Esophagus squamous epithelium (tissue), 4 donors: ENCODE results near the gene RAB24.

Experiments
- CTCF ChIP-seq, 6 experiments: fragments of 450-650 bp in 4 of 6; fragments of 200-600 bp in 2 of 6; sonication (generic) in 2 of 6; IDR thresholded peaks; one replicate each; pipeline ENCODE4 v1.5.1; 2016 to 2019; ENCODE audit warnings: antibody characterized with exemption in 6 of 6, mild to moderate bottlenecking in 4 of 6, moderate library complexity in 4 of 6
- POLR2A ChIP-seq, 4 donors: fragments of 450-650 bp; IDR thresholded peaks; one replicate each; pipeline ENCODE4 v1.6.1; 2017; ENCODE audit warnings: antibody characterized with exemption in 4 of 4, mild to moderate bottlenecking in 4 of 4, moderate library complexity in 3 of 4

DNA sequence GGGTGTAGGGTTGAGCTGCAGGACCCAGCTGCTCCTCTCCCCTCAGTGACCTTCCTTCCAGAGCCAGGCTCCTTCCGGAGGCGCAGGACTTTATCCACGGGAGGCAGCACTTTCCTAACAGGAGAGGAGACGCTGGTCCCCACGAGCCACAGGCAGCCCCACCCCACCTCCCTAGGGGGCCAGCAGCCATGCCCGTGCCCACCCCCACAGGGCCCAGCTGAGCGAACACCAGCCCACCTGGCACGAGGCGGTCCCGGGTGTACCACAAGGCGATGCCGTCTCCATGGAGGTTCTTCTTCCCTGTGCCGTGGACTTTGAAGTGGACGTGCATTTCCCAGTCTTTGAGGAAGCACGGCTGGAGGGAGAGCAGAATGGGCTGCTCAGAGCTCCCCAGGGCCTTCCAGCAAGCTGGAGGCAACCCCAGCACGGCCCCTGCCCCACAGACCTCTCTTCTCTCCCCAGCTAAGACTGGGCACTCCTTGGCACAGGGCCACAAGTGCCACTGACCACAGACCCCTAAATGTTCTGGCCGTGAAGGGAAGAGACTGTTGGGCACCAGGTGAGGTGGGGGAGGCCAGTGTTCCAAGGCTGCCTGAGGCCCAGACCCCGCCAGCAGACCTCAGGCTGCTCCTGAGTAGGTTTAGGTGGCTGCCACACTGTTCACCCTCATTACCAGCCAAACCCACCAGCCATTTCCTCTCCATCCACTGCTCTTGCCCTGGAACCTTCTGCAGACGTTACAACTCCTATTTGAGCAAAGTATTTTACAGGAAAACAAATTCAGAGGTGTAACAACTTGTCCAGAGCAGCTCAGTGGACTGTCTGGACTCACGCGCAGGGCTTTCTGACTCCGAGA, 35.0 kb upstream of the RAB24 start:
- TF ChIP-seq CTCF (IDR thresholded peaks at IDR 0.05) (no peak), POLR2A (IDR thresholded peaks at IDR 0.05) (no peak)
